ENCODE data around the gene WDR86.

WDR86 gene

DNA sequence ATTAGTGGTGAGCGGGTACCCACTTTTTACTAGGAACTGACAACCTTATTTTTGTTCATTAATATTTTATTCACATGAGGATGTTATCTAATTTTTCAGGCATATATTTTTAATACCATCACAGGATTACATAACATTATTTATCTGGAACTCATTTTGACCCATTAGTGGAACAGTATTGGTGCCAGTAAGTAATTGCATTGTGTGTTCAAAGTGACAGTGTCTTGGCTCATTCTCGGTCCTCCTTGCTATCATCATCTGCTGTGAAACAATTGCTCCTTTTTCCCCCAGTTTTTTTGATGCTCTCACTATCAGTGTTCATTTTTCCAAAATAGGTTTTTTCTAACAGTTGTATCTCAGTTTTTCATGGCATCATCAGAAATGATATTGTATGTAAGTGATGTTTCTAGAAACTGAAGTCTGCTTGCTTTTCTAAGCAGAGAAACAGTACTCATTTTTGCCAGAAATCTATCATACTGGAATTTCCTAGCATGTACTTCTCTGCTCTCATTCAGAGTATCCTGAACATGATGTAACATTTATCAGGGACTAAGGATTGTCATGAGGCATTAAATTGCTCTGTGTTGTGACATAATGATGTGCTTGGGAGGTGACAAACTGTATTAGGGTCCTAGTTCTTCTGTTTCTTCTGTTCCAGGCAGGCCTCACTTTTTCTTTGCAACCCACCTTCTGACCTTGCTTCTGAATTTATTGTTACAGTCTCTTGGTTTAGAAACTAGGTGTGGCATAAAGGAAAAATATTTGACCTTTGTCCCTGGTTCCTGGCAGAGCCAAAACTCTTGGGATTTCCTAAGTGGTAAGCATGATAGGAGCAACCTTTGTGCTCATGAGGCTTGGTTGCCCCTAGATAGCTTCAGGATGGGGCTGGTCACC, 64.0 kb downstream of the WDR86 start:
- DNase-seq, result no peak

DNA sequence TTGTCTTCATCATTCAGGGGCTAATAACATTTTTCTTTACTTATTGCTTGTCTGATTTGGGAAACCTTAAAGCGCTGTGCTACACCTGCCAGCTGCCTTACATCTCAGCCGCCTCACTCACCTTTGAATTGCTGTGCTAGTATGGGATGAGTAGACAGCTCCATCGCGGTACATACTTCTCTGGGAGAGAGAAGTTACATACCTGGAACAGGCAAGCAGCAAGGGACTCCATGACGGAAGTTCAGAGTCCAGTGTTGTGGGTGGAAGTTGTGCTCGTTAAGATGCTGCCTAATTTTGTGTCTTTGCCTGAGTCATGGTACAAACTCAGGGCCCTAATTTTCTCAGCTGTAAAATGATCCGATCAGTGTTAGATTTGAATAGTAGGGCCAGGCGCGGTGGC, 66.3 kb downstream of the WDR86 start:
- DNase-seq, result no peak

DNA sequence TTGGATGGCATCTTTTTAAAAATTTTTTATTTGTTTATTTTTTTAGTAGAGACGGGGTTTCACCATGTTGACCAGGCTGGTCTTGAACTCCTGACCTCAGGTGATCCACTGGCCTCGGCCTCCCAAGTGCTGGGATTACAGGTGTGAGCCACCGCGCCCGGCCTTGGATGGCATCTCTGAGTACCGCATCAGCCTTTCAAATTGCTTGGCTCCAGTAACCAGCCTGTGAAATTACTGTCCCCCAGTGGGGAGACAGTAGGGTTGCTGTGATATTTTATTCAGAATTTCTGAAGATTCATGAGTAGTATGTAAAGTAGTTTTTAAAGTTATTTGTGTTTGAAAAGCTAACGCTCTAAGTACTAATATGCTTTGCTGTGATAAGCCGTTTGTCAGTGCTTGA, 67.0 kb downstream of the WDR86 start:
- DNase-seq, result no peak

DNA sequence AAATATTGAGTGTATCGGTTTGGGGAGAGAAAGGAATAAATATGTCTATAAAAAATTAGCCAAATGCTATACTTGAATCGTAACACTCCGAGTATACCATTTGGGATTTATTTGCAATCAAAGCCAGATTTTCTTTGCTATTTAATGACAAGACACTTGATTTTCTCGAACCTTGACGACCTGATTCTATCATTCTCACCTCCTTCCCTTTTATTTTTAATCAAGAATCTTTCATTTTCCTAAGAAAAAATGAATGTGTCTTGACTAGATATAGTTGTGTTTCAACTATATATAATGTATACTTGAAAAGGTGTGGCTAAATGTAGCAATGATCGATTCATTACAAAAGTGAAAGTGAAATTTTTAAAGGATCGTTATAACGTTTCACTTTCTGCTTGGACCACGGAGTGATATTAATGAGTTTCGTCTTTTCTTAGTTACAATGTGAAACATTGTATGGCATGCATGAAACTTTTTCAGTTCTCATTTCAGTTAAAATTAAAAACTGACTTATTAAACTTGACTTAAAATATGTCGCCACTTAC, 67.7 kb downstream of the WDR86 start:
- DNase-seq, result no peak

DNA sequence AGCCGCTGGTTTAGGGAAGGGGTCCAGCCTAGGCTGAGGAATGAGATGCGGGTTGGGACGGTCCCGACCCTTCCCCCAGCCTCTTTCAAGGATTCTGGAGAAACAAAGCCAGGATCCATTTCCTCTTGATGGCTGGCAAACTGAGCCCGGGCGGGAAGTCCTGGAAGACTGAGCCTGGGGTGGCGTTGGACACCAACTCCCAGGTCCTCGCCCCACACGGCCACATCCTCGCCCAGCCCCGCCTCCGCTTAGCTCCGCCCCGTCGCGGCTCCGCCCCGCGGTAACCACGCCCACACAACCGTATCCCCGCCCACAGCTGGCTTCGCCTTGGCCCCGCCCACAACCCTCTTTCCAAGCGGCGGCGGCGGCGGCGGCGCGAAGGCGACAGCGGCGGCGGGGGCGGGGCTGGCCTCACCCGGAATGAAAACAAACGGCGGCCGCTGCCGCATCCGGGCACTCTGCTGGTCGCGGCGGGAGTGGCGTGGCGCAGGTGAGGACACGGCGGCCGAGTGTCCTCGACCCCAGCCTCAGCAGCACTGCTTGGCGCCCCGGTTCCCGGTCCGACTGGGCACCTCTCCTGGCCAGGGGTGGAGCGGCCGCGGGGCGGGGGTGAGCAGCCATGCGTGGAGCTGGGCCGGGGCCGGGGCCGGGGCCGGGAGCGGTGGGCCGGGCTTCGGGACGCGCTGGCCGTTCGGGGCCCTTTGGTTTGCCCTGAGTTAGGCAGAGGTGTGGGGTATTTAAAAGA, 68.3 kb downstream of the WDR86 start, which contains the start of gene NUB1:
NUB1 (plus strand) TSS at position 456 of the 745 bp plus-strand sequence. CDS start 3,538 bp downstream, outside the sequence.
- peak; percentile 83 for DNase-seq

DNA sequence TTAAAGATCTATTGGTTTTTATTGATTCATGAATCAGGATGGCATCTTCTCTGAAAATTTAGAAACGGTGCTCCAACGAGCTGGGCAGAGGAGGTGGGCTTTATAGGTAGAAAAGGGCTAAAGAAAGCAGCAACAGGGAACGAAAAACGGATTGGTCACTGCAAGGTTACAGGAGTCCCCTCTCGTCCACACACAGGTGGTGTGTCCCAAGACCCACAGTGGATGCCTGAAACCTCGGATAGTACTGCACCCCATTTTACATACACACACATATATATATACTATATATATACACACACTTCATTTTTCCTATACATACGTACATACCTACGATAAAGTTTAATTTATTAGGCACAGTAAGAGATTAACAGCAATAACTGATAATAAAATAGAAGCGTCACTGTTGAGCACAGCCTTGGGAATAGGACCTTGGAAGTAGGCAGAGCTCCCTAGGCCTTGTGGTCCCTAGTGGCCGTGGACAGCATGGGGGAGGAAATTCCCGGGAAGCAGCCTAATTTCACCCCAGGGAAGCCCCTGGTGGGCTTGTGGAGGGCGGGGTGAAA, 69.0 kb downstream of the WDR86 start:
- DNase-seq, result no peak

DNA sequence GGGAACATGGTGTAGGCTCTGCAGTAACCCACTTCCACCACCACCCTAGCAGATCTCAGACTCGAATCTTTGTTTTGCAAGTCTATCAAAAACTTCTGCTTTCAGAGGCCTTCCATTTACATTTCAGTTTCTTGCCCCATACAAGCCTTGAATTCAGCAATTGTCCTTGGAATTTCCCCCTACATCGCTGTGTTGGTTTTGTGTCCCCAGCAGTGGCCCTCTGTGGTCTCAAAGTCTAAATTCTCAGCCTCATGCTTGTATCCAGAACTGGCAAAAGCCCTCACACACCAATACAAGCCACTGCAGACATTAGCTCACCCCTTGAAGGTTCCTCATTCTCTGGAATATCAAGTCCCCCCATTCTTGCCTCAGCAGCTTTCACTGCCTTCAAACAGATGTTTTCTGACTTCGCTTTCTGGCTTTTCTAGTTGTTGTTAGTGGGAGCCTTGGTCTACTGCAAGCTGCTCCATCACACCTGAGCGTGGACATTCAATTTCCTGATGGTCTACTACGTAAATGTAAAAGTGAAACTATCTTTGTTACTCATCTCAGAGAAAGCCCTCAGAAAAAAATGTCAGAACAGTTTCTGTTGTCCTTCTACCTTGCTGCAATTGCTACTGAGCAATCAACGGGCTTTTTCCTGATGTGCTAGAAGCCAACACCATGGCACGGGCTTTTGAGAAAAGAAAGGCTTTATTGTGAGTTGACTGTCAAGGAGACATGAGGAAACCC, 70.0 kb downstream of the WDR86 start:
- no peak for DNase-seq

DNA sequence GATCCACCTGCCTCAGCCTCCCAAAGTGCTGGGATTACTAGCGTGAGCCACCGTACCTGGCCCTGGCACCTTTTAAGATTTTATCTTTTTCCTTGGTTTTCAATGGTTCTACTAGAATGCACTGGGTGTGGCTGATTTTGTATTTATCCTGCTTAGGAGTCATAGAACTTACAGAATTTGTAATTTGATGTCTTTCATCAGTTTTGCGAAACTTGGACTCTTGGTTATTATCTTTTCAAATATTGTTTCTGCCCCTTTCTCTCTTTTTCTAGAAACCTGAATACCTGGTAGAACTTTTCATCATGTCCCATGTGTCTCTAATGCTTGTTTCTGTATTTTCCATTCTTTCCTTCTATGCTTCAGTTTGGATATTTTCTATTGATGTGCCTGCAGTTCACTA, 71.0 kb downstream of the WDR86 start:
- no peak for DNase-seq

DNA sequence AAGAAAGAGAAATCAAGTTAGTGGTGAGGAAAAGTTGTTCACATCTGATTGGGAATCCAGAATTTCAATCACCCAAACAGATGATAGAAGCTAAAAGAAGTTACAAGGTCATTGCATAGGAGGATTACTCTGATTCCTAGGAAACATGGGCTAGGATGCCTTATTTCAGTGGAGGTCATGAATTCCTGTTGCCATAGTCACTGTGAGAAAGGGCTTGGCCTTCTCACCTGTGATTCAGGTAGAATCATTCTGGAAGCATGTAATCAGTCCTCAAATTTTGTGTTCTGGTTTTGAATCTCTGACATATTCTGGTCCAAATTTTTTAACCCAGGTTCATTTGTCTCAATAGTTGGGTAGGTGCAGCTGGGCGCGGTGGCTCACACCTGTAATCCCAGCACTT, 72.5 kb downstream of the WDR86 start:
- DNase-seq, result no peak

DNA sequence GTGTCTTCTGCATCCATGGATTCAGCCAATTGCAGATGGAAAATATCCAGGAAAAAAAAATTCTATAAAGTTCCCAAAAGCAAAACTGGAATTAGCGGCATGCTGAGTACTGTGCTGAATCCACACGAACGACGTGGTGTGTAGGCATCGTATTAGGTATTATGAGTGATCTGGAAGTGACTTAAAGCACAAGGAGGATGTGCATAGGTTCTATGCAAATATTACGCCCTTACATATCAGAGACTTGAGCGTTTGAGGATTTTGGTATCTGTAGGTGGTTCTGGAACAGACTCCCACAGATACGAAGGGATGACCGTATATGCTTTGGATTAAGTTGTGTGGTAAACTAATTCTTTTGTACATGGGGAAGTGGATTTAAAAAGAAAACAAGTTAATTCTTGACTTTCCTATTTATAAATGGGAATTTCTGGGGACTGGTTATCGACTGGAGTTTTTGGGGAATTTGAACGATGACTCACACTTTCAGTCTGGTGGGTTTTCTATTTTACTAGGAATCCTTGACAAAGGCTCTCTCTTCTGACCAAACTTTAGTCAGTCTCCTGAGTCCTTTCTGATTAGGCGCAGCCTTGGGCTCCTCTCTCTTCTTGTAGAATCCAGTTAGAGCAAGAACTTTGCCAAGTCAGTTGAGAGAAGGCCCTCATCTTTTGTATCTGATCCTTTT, 73.7 kb downstream of the WDR86 start:
- no peak for DNase-seq

DNA sequence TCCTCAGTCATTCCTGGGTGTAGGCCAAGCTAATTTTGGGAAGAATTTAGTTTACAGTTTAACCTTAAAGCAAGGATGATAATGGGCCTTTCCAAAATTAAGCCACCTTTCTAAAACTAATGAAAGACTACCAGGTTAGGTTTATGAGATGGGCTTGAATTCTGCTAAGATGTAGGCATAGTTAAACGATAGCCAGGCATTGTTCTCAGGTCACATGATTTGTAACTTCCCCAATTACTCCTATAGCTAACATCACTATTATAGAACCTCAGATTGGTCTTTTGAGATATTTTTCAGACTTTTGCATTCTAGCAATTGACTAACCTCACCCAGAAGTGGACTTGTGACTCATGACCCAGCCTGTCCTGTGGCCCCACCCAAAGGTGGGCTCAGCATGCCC, 75.2 kb downstream of the WDR86 start:
- DNase-seq, result no peak

Data from EL (cell line).